Effector CD8-positive, alpha-beta T cell (primary cell): Measurements from ENCODE around the gene OCA2.
"Not testable (repeated sequence)": the region's sequence is repeated elsewhere in the genome, so short reads cannot be mapped to it uniquely, and the experiment has no call there.

Source experiments
- DNase-seq: peaks from one replicate; lab custom pipeline; 2025; lab: John Stamatoyannopoulos, UW

OCA2 gene

GRCh38 chr15:27770086-27770607, 329.0 kb downstream of the OCA2 start:
- no peak for DNase-seq

GRCh38 chr15:27769652-27770051, 329.5 kb downstream of the OCA2 start:
- no peak for DNase-seq

GRCh38 chr15:27768732-27769475, 330.2 kb downstream of the OCA2 start:
- no peak for DNase-seq

- no peak for DNase-seq
These were observed 331.0 kb downstream of the OCA2 start for GRCh38 chr15:27767918-27768640.

GRCh38 chr15:27767430-27767829, 331.7 kb downstream of the OCA2 start:
- DNase-seq = not testable (repeated sequence)

GRCh38 chr15:27764339-27764738, 334.8 kb downstream of the OCA2 start:
- no peak for DNase-seq

GRCh38 chr15:27763514-27763913, 335.6 kb downstream of the OCA2 start:
- no peak for DNase-seq

- DNase-seq = no peak
These were observed 336.6 kb downstream of the OCA2 start for GRCh38 chr15:27762471-27762870.

- no peak for DNase-seq
These were observed 342.1 kb downstream of the OCA2 start for GRCh38 chr15:27757052-27757451.

- DNase-seq = no peak
These were observed 346.4 kb downstream of the OCA2 start for GRCh38 chr15:27752691-27753090.

- no peak for DNase-seq
These were observed 351.1 kb downstream of the OCA2 start for GRCh38 chr15:27747997-27748396.

- no peak for DNase-seq
These were observed 352.6 kb downstream of the OCA2 start for GRCh38 chr15:27746401-27746955.

GRCh38 chr15:27744641-27745040, 354.5 kb downstream of the OCA2 start:
- DNase-seq = no peak

- no peak for DNase-seq
These were observed 355.5 kb downstream of the OCA2 start for GRCh38 chr15:27743638-27744037.

- no peak for DNase-seq
These were observed 356.2 kb downstream of the OCA2 start for GRCh38 chr15:27742751-27743477.

GRCh38 chr15:27741226-27741860, 357.8 kb downstream of the OCA2 start:
- DNase-seq = no peak

- no peak for DNase-seq
These were observed 364.2 kb downstream of the OCA2 start for GRCh38 chr15:27734785-27735495.

- DNase-seq = no peak
These were observed 367.3 kb downstream of the OCA2 start for GRCh38 chr15:27731776-27732175.

- DNase-seq = no peak
These were observed 368.2 kb downstream of the OCA2 start for GRCh38 chr15:27730868-27731267.

GRCh38 chr15:27725731-27726130, 373.4 kb downstream of the OCA2 start:
- no peak for DNase-seq

- no peak for DNase-seq
These were observed 375.3 kb downstream of the OCA2 start for GRCh38 chr15:27723821-27724220.
